SH-SY5Y (cell line): ENCODE results near the gene CHCHD1.

Source experiments
- GATA2 ChIP-seq: IDR thresholded peaks from 2 replicates; pipeline ENCODE4 v1.6.1; 2011; ENCODE audit warnings: mild to moderate bottlenecking, low read depth, low read length
- GATA3 ChIP-seq: IDR thresholded peaks from 2 replicates; pipeline ENCODE4 v1.6.1; 2011; ENCODE audit warnings: low read depth, mild to moderate bottlenecking, low read length, moderate library complexity

DNA sequence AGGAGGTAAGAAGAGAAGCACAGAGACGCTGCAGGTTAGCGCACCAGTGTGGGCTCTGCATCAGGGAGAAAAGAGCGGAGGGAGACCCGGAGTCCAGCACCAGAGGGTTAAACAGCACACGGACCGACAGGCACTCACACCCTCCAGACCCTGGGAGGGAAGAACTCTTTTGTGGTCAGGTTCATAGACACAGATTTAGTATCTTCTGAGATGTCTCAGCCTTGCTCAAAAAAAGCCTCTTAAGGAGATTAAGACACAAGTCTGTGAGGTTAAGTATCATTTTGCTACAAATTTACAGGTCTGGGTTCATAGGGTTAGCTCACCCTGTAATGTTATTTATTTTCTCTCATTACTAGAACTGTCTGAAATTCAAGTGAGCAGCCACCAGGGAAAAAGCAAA is 46.3 kb downstream of the CHCHD1 start:
- no peak for TF ChIP-seq GATA3
- no peak for TF ChIP-seq GATA2
